SU-DHL-6 (cell line): ENCODE results near the gene ARHGAP28.
"Not testable (repeated sequence)": the region's sequence is repeated elsewhere in the genome, so short reads cannot be mapped to it uniquely, and the experiment has no call there.

Experiments
- H2AFZ ChIP-seq: fragments of 200-600 bp; sonication (generic); 2 replicates; pipeline ENCODE4 v1.6.1; 2014; ENCODE audit warnings: low read depth, mild to moderate bottlenecking, moderate library complexity, mixed read lengths, antibody characterized with exemption, low read length; ENCODE audit not compliant: severe bottlenecking
- H3F3A ChIP-seq: fragments of 200-600 bp; shearing (Covaris generic); 2 replicates; pipeline ENCODE4 v1.6.0; 2016; ENCODE audit warnings: antibody characterized with exemption, mild to moderate bottlenecking; ENCODE audit not compliant: insufficient read depth
- H3K27ac ChIP-seq: fragments of 200-600 bp; sonication (generic); 2 replicates; pipeline ENCODE4 v1.5.1; 2016; ENCODE audit warnings: low read depth, mild to moderate bottlenecking, low read length, moderate library complexity, mixed read lengths
- H3K27me3 ChIP-seq: fragments of 200-600 bp; sonication (generic), shearing (Covaris generic); 2 replicates; pipeline ENCODE4 v1.6.0; 2014; ENCODE audit warnings: mild to moderate bottlenecking, low read length
- H3K36me3 ChIP-seq: fragments of 200-600 bp; sonication (generic); 2 replicates; pipeline ENCODE4 v1.6.1; 2014; ENCODE audit warnings: mild to moderate bottlenecking, low read length, mixed read lengths
- H3K4me2 ChIP-seq: fragments of 300-600, 200-600 bp; shearing (Covaris generic), sonication (generic); 2 replicates; pipeline ENCODE4 v1.6.0; 2014; ENCODE audit warnings: low read length, low read depth, mild to moderate bottlenecking; ENCODE audit not compliant: poor library complexity, severe bottlenecking
- H3K4me3 ChIP-seq: fragments of 200-600 bp; sonication (generic); 2 replicates; pipeline ENCODE4 v1.5.1; 2014; ENCODE audit warnings: antibody characterized with exemption, low read length, mild to moderate bottlenecking, mixed read lengths; ENCODE audit not compliant: insufficient read depth, poor library complexity, severe bottlenecking
- H3K79me2 ChIP-seq: fragments of 200-600 bp; sonication (generic); 2 replicates; pipeline ENCODE4 v1.6.1; 2014; ENCODE audit warnings: mild to moderate bottlenecking, low read length, moderate library complexity; ENCODE audit not compliant: insufficient read depth
- H3K9ac ChIP-seq: fragments of 200-600 bp; sonication (generic); 2 replicates; pipeline ENCODE4 v1.7.0; 2014; ENCODE audit warnings: mild to moderate bottlenecking, low read length
- H3K9me2 ChIP-seq: fragments of 200-600 bp; sonication (generic); replicated peaks from 2 replicates; pipeline ENCODE4 v1.6.1; 2014; ENCODE audit warnings: low read length; ENCODE audit not compliant: insufficient read depth
- H3K9me3 ChIP-seq: fragments of 200-600 bp; sonication (generic); 2 replicates; pipeline ENCODE4 v1.6.1; 2014; ENCODE audit warnings: low read length, mixed read lengths; ENCODE audit not compliant: insufficient read depth
- H4K20me1 ChIP-seq: fragments of 200-600 bp; sonication (generic); 2 replicates; pipeline ENCODE4 v1.6.1; 2014; ENCODE audit warnings: low read depth, mild to moderate bottlenecking, antibody characterized with exemption, low read length, moderate library complexity, mixed read lengths
- EZH2phosphoT487 ChIP-seq: fragments of 200-600 bp; sonication (generic), shearing (Covaris generic); conservative IDR thresholded peaks from 2 replicates; pipeline ENCODE4 v1.6.1; 2018; ENCODE audit warnings: mild to moderate bottlenecking, antibody characterized with exemption, low read length, moderate library complexity, mixed read lengths
- TF ChIP-seq, protein P1 (sequence below): fragments of 200-600 bp; sonication (generic); IDR thresholded peaks from one replicate; pipeline ENCODE4 v1.5.1; 2017; ENCODE audit warnings: antibody characterized with exemption, mild to moderate bottlenecking, low read length, moderate library complexity; ENCODE audit not compliant: insufficient read depth, poor library complexity, severe bottlenecking

Gene ARHGAP28

DNA sequence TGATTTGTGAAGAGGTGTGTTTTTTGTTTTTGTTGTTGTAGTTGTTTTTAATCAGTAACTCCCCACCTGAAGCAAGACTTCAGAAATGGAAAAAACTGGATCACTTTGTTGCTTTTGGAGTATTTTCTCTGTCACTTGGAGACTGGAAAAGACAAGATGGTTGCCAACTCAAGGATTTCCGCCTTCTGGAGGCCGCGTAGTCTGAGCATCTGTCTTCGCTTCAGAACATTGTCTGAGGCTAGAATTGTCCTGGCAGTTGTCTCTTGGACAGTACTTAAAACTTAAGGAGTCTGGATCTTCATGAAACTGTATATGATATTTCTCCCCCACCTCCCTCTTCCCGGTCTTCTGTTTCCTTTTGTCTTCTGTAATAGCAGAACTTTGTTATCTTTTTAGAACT is 67.7 kb downstream of the ARHGAP28 start:
- Histone ChIP-seq H3K9me3 (no peaks in the 10 kb centered on the region), H3K79me2 (no peaks in the 10 kb centered on the region), H3K27ac (no peak overlapping the region), H4K20me1 (no peaks in the 10 kb centered on the region), H3K36me3 (no peaks in the 10 kb centered on the region), H3K9ac (no peak overlapping the region), H2AFZ (no peak overlapping the region), H3K27me3 (no peaks in the 10 kb centered on the region), H3K4me3 (no peak overlapping the region), H3K4me2 (no peak overlapping the region), H3F3A (no peaks in the 10 kb centered on the region), H3K9me2 (no peaks in the 10 kb centered on the region)
- TF ChIP-seq, protein P1, sequence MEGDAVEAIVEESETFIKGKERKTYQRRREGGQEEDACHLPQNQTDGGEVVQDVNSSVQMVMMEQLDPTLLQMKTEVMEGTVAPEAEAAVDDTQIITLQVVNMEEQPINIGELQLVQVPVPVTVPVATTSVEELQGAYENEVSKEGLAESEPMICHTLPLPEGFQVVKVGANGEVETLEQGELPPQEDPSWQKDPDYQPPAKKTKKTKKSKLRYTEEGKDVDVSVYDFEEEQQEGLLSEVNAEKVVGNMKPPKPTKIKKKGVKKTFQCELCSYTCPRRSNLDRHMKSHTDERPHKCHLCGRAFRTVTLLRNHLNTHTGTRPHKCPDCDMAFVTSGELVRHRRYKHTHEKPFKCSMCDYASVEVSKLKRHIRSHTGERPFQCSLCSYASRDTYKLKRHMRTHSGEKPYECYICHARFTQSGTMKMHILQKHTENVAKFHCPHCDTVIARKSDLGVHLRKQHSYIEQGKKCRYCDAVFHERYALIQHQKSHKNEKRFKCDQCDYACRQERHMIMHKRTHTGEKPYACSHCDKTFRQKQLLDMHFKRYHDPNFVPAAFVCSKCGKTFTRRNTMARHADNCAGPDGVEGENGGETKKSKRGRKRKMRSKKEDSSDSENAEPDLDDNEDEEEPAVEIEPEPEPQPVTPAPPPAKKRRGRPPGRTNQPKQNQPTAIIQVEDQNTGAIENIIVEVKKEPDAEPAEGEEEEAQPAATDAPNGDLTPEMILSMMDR, result no peak
- no peak for TF ChIP-seq EZH2phosphoT487

DNA sequence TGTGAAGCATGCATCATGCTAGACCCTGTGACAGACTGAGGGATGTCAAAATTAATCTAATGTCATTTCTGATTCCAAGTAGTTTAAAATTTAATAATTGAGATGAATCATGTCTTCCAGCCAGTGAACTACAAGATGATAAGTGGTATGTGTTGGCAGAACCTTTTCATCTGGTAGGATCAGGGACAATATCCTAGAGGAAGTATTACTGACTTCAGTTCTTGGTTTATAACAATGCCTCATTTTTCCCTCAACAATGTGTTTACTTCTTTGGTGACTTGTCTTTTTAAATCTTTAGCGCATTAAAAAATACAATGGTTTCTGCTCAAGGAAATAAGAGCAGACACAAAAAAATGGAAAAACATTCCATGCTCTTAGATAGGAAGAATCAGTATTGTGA is 69.4 kb downstream of the ARHGAP28 start:
- H3K4me2 ChIP-seq, result no peak overlapping the region

DNA sequence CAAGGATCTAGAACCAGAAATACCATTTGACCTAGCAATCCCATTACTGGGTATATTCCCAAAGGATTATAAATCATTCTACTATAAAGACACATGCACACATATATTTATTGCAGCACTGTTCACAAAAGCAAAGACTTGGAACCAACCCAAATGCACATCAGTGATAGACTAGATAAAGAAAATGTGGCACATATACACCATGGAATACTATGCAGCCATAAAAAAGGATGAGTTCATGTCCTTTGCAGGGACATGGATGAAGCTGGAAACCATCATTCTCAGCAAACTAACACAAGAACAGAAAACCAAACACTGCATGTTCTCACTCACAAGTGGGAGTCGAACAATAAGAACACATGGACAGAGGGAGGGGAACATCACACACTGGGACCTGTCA is 70.8 kb downstream of the ARHGAP28 start:
- H3K4me3 ChIP-seq, H3K4me2 ChIP-seq, H3F3A ChIP-seq, H3K79me2 ChIP-seq, H3K27me3 ChIP-seq, H4K20me1 ChIP-seq, H2AFZ ChIP-seq, H3K9me3 ChIP-seq, H3K27ac ChIP-seq, H3K9me2 ChIP-seq, H3K9ac ChIP-seq, H3K36me3 ChIP-seq: not testable (repeated sequence)

More for the DNA sequence above, 69.4 kb downstream of the ARHGAP28 start:
- Histone ChIP-seq H3K9me2 (no peaks in the 10 kb centered on the region), H4K20me1 (no peaks in the 10 kb centered on the region), H3K4me3 (no peak overlapping the region), H3K27ac (no peak overlapping the region), H3F3A (no peaks in the 10 kb centered on the region), H3K9me3 (no peaks in the 10 kb centered on the region), H3K27me3 (no peaks in the 10 kb centered on the region), H3K9ac (no peak overlapping the region), H2AFZ (no peak overlapping the region), H3K36me3 (no peaks in the 10 kb centered on the region), H3K79me2 (no peaks in the 10 kb centered on the region)
- TF ChIP-seq, protein P1, result no peak
- no peak for TF ChIP-seq EZH2phosphoT487

DNA sequence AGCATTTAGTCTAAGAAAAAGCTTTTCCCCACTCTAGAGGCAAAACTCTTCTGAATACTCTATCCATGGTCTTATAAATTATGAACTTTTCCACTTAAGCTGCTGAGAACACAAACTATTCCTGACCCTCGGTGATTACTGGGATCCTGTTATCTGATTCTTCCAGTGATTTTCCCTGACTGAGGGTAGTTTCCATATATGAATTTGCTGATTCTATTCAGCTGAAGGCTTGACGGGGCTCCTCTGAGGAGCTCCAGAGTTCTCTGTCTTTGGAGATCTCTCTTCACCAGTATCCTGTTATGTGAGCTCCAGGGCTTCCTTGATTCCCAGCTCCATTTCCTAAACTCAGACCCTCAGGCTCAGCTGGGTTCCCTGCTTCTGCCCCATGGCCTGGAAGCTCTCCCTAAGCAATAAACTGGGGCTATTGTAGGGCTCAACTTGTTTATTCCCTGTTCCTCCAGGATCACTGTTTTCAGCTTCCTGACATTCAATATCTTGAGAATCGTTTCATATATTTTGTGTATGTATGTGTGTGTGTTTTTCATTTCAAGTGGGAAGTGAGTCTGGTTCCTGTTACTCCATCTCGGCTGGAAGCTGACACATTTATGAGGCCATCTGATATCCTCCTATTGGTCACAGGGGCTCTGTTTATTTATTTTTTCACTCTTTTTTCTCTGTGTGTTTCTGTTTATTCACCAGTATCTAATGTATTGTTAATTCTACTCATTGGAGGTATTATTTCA is 78.2 kb downstream of the ARHGAP28 start:
- H2AFZ ChIP-seq, result no peak overlapping the region
- no peaks in the 10 kb centered on the region for H3K27me3 ChIP-seq
- no peak overlapping the region for H3K4me3 ChIP-seq
- no peaks in the 10 kb centered on the region for H3K36me3 ChIP-seq
- TF ChIP-seq, protein P1, result no peak
- no peak for TF ChIP-seq EZH2phosphoT487
- H3K9ac ChIP-seq, result no peak overlapping the region
- no peak overlapping the region for H3K4me2 ChIP-seq
- H3K79me2 ChIP-seq, result no peaks in the 10 kb centered on the region
- no peaks in the 10 kb centered on the region for H4K20me1 ChIP-seq
- no peaks in the 10 kb centered on the region for H3K9me2 ChIP-seq
- H3K9me3 ChIP-seq, result no peaks in the 10 kb centered on the region
- H3K27ac ChIP-seq, result no peak overlapping the region
- H3F3A ChIP-seq, result no peaks in the 10 kb centered on the region
